RWPE1 (cell line): ENCODE data around the gene IER5.

Experiments used
- CTCF ChIA-PET: fragments of 350-600 bp; sonication (Branson Sonifier 250); formaldehyde crosslinking; extraction: SDS; loops from one replicate; lab custom pipeline; 2021; lab: Yijun Ruan, JAX
- POLR2A ChIA-PET: fragments of 400-600 bp; formaldehyde crosslinking; extraction: SDS; loops from one replicate; lab custom pipeline; 2020; ENCODE audit warnings: antibody characterized with exemption; ENCODE audit not compliant: low non-redundant PET; lab: Yijun Ruan, JAX
- DNase-seq: peaks from one replicate; pipeline ENCODE4 v3.0.0; 2012; ENCODE audit warnings: low spot score
- H3K27ac ChIP-seq: fragments of 450-650 bp; 2 replicates; pipeline ENCODE4 v1.5.1; 2017
- TF ChIP-seq, protein P1 (sequence below): fragments of 450-650 bp; conservative IDR thresholded peaks from 2 replicates; pipeline ENCODE4 v1.5.1; 2017; ENCODE audit warnings: low read depth, mild to moderate bottlenecking

IER5 gene

DNA sequence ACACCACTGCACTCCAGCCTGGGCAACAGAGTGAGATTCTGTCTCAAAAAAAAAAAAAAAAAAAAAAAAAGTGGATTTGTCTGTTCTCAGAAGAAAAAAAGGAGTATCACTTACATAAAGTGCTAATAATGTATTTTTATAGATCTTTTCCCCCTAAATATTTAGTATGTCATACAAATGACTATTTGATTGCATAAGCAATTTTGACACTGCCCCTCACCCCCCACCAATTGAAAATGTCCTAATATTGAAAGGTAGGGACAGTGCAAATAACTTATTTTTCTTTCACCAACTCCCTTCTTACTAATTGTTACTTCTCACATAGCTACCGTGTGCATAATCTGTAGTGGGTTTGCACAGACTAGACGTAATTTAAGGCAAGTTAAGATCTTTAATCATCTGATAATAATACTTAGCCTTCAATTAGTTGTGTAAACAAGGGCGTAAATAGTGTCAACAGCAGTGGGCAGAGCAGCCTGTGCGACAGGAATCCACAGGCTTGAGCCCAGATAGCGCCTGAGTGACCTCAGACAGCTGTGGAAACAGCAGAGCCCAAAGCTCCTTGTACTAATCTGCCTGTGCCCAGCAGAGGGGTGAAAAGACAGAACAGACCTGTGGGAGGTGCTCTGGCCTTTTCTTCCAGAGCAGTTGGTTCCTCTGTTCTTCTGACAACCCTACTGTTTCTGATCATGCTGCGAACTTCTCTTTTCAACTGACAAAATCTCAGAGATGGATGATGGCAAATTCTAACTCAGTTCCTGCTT is 4.5 kb upstream of the IER5 start:
- ChIA-PET POLR2A (interaction anchor here (0.5 kb wide), 1 partner anchor 40 kb away, joined by 3 read pairs; no protein-coding TSS in a partner anchor), CTCF (interaction anchor here (0.7 to 1.1 kb wide), 3 partner anchors 8 to 66 kb away, joined by 6 to 7 read pairs (median 6); no protein-coding TSS in a partner anchor)
- H3K27ac ChIP-seq: no peak overlapping the region
- DNase-seq: no peak
- TF ChIP-seq, protein P1, sequence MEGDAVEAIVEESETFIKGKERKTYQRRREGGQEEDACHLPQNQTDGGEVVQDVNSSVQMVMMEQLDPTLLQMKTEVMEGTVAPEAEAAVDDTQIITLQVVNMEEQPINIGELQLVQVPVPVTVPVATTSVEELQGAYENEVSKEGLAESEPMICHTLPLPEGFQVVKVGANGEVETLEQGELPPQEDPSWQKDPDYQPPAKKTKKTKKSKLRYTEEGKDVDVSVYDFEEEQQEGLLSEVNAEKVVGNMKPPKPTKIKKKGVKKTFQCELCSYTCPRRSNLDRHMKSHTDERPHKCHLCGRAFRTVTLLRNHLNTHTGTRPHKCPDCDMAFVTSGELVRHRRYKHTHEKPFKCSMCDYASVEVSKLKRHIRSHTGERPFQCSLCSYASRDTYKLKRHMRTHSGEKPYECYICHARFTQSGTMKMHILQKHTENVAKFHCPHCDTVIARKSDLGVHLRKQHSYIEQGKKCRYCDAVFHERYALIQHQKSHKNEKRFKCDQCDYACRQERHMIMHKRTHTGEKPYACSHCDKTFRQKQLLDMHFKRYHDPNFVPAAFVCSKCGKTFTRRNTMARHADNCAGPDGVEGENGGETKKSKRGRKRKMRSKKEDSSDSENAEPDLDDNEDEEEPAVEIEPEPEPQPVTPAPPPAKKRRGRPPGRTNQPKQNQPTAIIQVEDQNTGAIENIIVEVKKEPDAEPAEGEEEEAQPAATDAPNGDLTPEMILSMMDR: no peak; the same call in 1 of the 2 replicates

GRCh38 chr1:181084606-181084969 is 3.9 kb upstream of the IER5 start:
- POLR2A ChIA-PET: no interaction called here
- CTCF ChIA-PET: interaction anchor here (0.8 to 1.1 kb wide), 2 partner anchors 9 to 57 kb away, joined by 6 to 7 read pairs; no protein-coding TSS in a partner anchor
- TF ChIP-seq, protein P1: no peak
- no peak overlapping the region for H3K27ac ChIP-seq
- no peak for DNase-seq

GRCh38 chr1:181086091-181086490 is 2.4 kb upstream of the IER5 start:
- POLR2A ChIA-PET: interaction anchor here (0.6 kb wide), 1 partner anchor 10 kb away, joined by 4 read pairs; no protein-coding TSS in a partner anchor

GRCh38 chr1:181086926-181087325 is 1.6 kb upstream of the IER5 start:
- TF ChIP-seq, protein P1: no peak
- POLR2A ChIA-PET: interaction anchor here (0.5 to 0.7 kb wide), 2 partner anchors 12 to 355 kb away, joined by 3 to 9 read pairs; no protein-coding TSS in a partner anchor
- peak; percentile 54 for DNase-seq
- H3K27ac ChIP-seq: peak overlapping the region; percentile 92
- CTCF ChIA-PET: interaction anchor here (0.8 to 1.1 kb wide), 2 partner anchors 55 to 56 kb away, joined by 4 to 5 read pairs; no protein-coding TSS in a partner anchor

More at GRCh38 chr1:181086091-181086490, 2.4 kb upstream of the IER5 start:
- no peak for DNase-seq
- peak overlapping the region; percentile 92 for H3K27ac ChIP-seq
- CTCF ChIA-PET: no interaction called here
- TF ChIP-seq, protein P1: no peak

- TF ChIP-seq, protein P1: no peak
- ChIA-PET CTCF (interaction anchor here (0.6 to 1.1 kb wide), 4 partner anchors 40 to 55 kb away, joined by 3 to 5 read pairs (median 4); no protein-coding TSS in a partner anchor), POLR2A (interaction anchor here (0.5 kb wide), 1 partner anchor 354 kb away, joined by 9 read pairs; no protein-coding TSS in a partner anchor)
- DNase-seq: no peak
- H3K27ac ChIP-seq: peak overlapping the region; percentile 92
Observed at GRCh38 chr1:181087400-181087901, 1.0 kb upstream of the IER5 start.

GRCh38 chr1:181089017-181089675 is 646 bp downstream of the IER5 start:
- no peak for DNase-seq
- TF ChIP-seq, protein P1: no peak
- ChIA-PET POLR2A (interaction anchor here (0.5 to 1.4 kb wide), 10 partner anchors 8 to 950 kb away, joined by 3 to 8 read pairs (median 4); no protein-coding TSS in a partner anchor), CTCF (interaction anchor here (0.7 to 4.4 kb wide), 5 partner anchors 12 to 102 kb away, joined by 3 to 30 read pairs (median 4); no protein-coding TSS in a partner anchor)
- peak overlapping the region; percentile 92 for H3K27ac ChIP-seq
